Ishikawa (cell line): ENCODE data around the gene ATF7IP2.
A peak's percentile ranks its signal among the peaks of the same experiment; 100 is the strongest.

ENCODE experiments used
- CEBPB ChIP-seq: IDR thresholded peaks from 2 replicates; pipeline ENCODE4 v1.6.1; 2012
- EGR1 ChIP-seq: IDR thresholded peaks from 2 replicates; pipeline ENCODE4 v1.6.1; 2012
- EP300 ChIP-seq: IDR thresholded peaks from 2 replicates; pipeline ENCODE4 v1.6.1; 2012; ENCODE audit warnings: borderline replicate concordance
- RAD21 ChIP-seq: IDR thresholded peaks from 2 replicates; pipeline ENCODE4 v1.6.1; 2012; ENCODE audit warnings: low read depth
- TCF12 ChIP-seq: IDR thresholded peaks from 2 replicates; pipeline ENCODE4 v1.6.1; 2012; ENCODE audit warnings: low read depth
- TF ChIP-seq, protein P1 (sequence below): IDR thresholded peaks from 2 replicates; pipeline ENCODE4 v1.6.1; 2012; ENCODE audit warnings: low read depth, mild to moderate bottlenecking

GRCh38 chr16:10509534-10510025, 123.7 kb downstream of the ATF7IP2 start:
- TF ChIP-seq TCF12 (no peak), RAD21 (peak; percentile 98), EP300 (no peak), EGR1 (no peak), CEBPB (no peak)
- TF ChIP-seq, protein P1, sequence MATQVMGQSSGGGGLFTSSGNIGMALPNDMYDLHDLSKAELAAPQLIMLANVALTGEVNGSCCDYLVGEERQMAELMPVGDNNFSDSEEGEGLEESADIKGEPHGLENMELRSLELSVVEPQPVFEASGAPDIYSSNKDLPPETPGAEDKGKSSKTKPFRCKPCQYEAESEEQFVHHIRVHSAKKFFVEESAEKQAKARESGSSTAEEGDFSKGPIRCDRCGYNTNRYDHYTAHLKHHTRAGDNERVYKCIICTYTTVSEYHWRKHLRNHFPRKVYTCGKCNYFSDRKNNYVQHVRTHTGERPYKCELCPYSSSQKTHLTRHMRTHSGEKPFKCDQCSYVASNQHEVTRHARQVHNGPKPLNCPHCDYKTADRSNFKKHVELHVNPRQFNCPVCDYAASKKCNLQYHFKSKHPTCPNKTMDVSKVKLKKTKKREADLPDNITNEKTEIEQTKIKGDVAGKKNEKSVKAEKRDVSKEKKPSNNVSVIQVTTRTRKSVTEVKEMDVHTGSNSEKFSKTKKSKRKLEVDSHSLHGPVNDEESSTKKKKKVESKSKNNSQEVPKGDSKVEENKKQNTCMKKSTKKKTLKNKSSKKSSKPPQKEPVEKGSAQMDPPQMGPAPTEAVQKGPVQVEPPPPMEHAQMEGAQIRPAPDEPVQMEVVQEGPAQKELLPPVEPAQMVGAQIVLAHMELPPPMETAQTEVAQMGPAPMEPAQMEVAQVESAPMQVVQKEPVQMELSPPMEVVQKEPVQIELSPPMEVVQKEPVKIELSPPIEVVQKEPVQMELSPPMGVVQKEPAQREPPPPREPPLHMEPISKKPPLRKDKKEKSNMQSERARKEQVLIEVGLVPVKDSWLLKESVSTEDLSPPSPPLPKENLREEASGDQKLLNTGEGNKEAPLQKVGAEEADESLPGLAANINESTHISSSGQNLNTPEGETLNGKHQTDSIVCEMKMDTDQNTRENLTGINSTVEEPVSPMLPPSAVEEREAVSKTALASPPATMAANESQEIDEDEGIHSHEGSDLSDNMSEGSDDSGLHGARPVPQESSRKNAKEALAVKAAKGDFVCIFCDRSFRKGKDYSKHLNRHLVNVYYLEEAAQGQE = no peak
